Astrocyte (in vitro differentiated cells and primary cell): ENCODE measurements around the gene RALB. TPM values are rescaled to one million over a fixed set of nuclear protein-coding genes. Genes with fewer than 3 reads are reported as not detected.

Source experiments
- DNase-seq: peaks from one replicate; pipeline ENCODE4 v3.0.0-alpha.2; 2010; ENCODE audit warnings: low read depth
- FAIRE-seq: peaks from 2 replicates; lab custom pipeline; 2011; peaks lifted over from hg19 to GRCh38; lab: Jason Lieb, UNC
- H2AFZ ChIP-seq: 2 replicates; pipeline ENCODE4 v1.6.0; 2012; ENCODE audit warnings: low read depth, low read length, inconsistent platforms
- H3K27ac ChIP-seq: 2 replicates; pipeline ENCODE4 v1.5.1; 2011; ENCODE audit warnings: low read depth, low read length, inconsistent platforms
- H3K27me3 ChIP-seq: 2 replicates; pipeline ENCODE4 v1.6.0; 2011; ENCODE audit warnings: low read length, inconsistent platforms; ENCODE audit not compliant: insufficient read depth
- H3K36me3 ChIP-seq: 2 replicates; pipeline ENCODE4 v1.5.1; 2011; ENCODE audit warnings: low read length, inconsistent platforms; ENCODE audit not compliant: insufficient read depth
- H3K4me1 ChIP-seq: 2 replicates; pipeline ENCODE4 v1.5.1; 2011; ENCODE audit warnings: low read length, inconsistent platforms; ENCODE audit not compliant: insufficient read depth
- H3K4me2 ChIP-seq: 2 replicates; pipeline ENCODE4 v1.6.0; 2012; ENCODE audit warnings: low read length, inconsistent platforms
- H3K4me3 ChIP-seq: 2 replicates; pipeline ENCODE4 v1.5.1; 2011; ENCODE audit warnings: low read depth, mild to moderate bottlenecking, low read length, inconsistent platforms; ENCODE audit not compliant: insufficient read depth
- H3K79me2 ChIP-seq: 2 replicates; pipeline ENCODE4 v1.6.0; 2012; ENCODE audit warnings: mild to moderate bottlenecking, low read length, inconsistent platforms; ENCODE audit not compliant: insufficient read depth
- H3K9ac ChIP-seq: 2 replicates; pipeline ENCODE4 v1.6.0; 2012; ENCODE audit warnings: mild to moderate bottlenecking, low read length, inconsistent platforms
- H3K9me3 ChIP-seq: 2 replicates; pipeline ENCODE4 v1.5.1; 2012; ENCODE audit warnings: low read depth, mild to moderate bottlenecking, low read length, inconsistent platforms; ENCODE audit not compliant: insufficient read depth
- H4K20me1 ChIP-seq: 2 replicates; pipeline ENCODE4 v1.6.0; 2012; ENCODE audit warnings: low read length, inconsistent platforms; ENCODE audit not compliant: insufficient read depth
- H3K27ac Mint-ChIP-seq: one replicate; pipeline ENCODE4 v1.8.0; 2021; ENCODE audit warnings: mild to moderate bottlenecking, mixed read lengths; ENCODE audit not compliant: unreplicated experiment
- H3K27me3 Mint-ChIP-seq: one replicate; pipeline ENCODE4 v1.8.0; 2021; ENCODE audit warnings: low read depth, mixed read lengths; ENCODE audit not compliant: unreplicated experiment
- H3K36me3 Mint-ChIP-seq: one replicate; pipeline ENCODE4 v1.8.0; 2021; ENCODE audit warnings: low read depth, mixed read lengths; ENCODE audit not compliant: unreplicated experiment
- H3K4me1 Mint-ChIP-seq: one replicate; pipeline ENCODE4 v1.8.0; 2021; ENCODE audit warnings: low read depth, mixed read lengths; ENCODE audit not compliant: unreplicated experiment
- H3K4me3 Mint-ChIP-seq: one replicate; pipeline ENCODE4 v1.8.0; 2021; ENCODE audit warnings: mild to moderate bottlenecking, moderate library complexity, mixed read lengths; ENCODE audit not compliant: unreplicated experiment
- H3K9me3 Mint-ChIP-seq: one replicate; pipeline ENCODE4 v1.8.0; 2021; ENCODE audit warnings: mild to moderate bottlenecking, mixed read lengths; ENCODE audit not compliant: unreplicated experiment
- CTCF ChIP-seq: IDR thresholded peaks from 2 replicates; pipeline ENCODE4 v1.5.1; 2011; ENCODE audit warnings: low read depth, mild to moderate bottlenecking, inconsistent platforms, low read length, moderate library complexity; ENCODE audit not compliant: insufficient read depth
- EZH2 ChIP-seq: IDR thresholded peaks from 2 replicates; pipeline ENCODE4 v1.6.1; 2012; ENCODE audit warnings: mild to moderate bottlenecking, low read length, inconsistent platforms; ENCODE audit not compliant: insufficient read depth
- total RNA-seq: library from RNA; stranded (reverse); gene quantifications from 2 replicates; pipeline ENCODE4 v1.2.1, GENCODE V29; 2021

The RALB gene
- total RNA-seq, 1 donor from 2014 or later: 44.5 TPM

- Histone ChIP-seq H3K4me1 (no peaks in the 10 kb centered on the region), H2AFZ (no peak overlapping the region), H3K36me3 (no peaks in the 10 kb centered on the region), H3K9ac (no peak overlapping the region), H3K9me3 (no peaks in the 10 kb centered on the region), H3K27me3 (no peaks in the 10 kb centered on the region), H3K4me2 (no peak overlapping the region), H3K27ac (no peak overlapping the region), H4K20me1 (no peaks in the 10 kb centered on the region), H3K4me3 (no peak overlapping the region), H3K79me2 (no peaks in the 10 kb centered on the region)
- Mint-ChIP-seq H3K36me3 (no peaks in the 10 kb centered on the region), H3K27me3 (peaks cover 54% of the 10 kb centered on the region), H3K4me1 (no peaks in the 10 kb centered on the region), H3K27ac (no peak overlapping the region), H3K9me3 (no peaks in the 10 kb centered on the region), H3K4me3 (no peak overlapping the region)
- TF ChIP-seq CTCF (no peak), EZH2 (no peak)
- DNase-seq (no peak), FAIRE-seq (no peak)
Observed at GRCh38 chr2:120230515-120231471, 21.9 kb upstream of the RALB start.

- no peak overlapping the region for H3K27ac Mint-ChIP-seq
- H3K79me2 ChIP-seq: no peaks in the 10 kb centered on the region
- no peak overlapping the region for H3K4me2 ChIP-seq
Observed at GRCh38 chr2:120231564-120231973, 21.1 kb upstream of the RALB start.

More at GRCh38 chr2:120231564-120231973, 21.1 kb upstream of the RALB start:
- Mint-ChIP-seq H3K9me3 (no peaks in the 10 kb centered on the region), H3K36me3 (no peaks in the 10 kb centered on the region), H3K4me3 (no peak overlapping the region), H3K4me1 (no peaks in the 10 kb centered on the region), H3K27me3 (peaks cover 51% of the 10 kb centered on the region)
- no peak for TF ChIP-seq CTCF
- no peak for TF ChIP-seq EZH2
- no peak for DNase-seq
- Histone ChIP-seq H3K4me3 (no peak overlapping the region), H3K9ac (no peak overlapping the region), H3K27ac (no peak overlapping the region), H2AFZ (no peak overlapping the region), H4K20me1 (no peaks in the 10 kb centered on the region), H3K36me3 (no peaks in the 10 kb centered on the region), H3K4me1 (no peaks in the 10 kb centered on the region), H3K9me3 (no peaks in the 10 kb centered on the region), H3K27me3 (no peaks in the 10 kb centered on the region)
- no peak for FAIRE-seq
